Astrocyte (in vitro differentiated cells and primary cell): ENCODE data around the gene VSTM2L.

Experiments
- CTCF ChIP-seq: IDR thresholded peaks from 2 replicates; pipeline ENCODE4 v1.5.1; 2011; ENCODE audit warnings: low read depth, mild to moderate bottlenecking, inconsistent platforms, low read length, moderate library complexity; ENCODE audit not compliant: insufficient read depth
- EZH2 ChIP-seq: IDR thresholded peaks from 2 replicates; pipeline ENCODE4 v1.6.1; 2012; ENCODE audit warnings: mild to moderate bottlenecking, low read length, inconsistent platforms; ENCODE audit not compliant: insufficient read depth

- TF ChIP-seq CTCF (no peak), EZH2 (no peak)
Observed at GRCh38 chr20:37943501-37944455, 40.9 kb downstream of the VSTM2L start.
